ENCODE measurements around the gene FRAT2.

- TF ChIP-seq CTCF (IDR thresholded peaks at IDR 0.05; ENCODE audit: insufficient read depth, low read depth, low read length) (no peak), EZH2 (IDR thresholded peaks at IDR 0.05; ENCODE audit: insufficient read depth, low read length) (no peak)
Measured at GRCh38 chr10:97380516-97380915, 46.0 kb upstream of the FRAT2 start.
